Cardiac muscle cell (in vitro differentiated cells and primary cell): ENCODE measurements around the gene ABL2. TPM values are rescaled to one million over a fixed set of nuclear protein-coding genes. Genes with fewer than 3 reads are reported as not detected.

Experiments used
- DNase-seq, 2 donors: peaks; one replicate each; pipeline versions ENCODE4 v3.0.0 to v3.0.0-alpha.2; 2010 to 2017; ENCODE audit warnings: low read depth in 1 of 2, low spot score in 1 of 2
- H3K27ac ChIP-seq: fragments of 200-600 bp; sonication (generic); 2 replicates; pipeline ENCODE4 v1.5.1; 2016
- H3K27me3 ChIP-seq: fragments of 200-600 bp; sonication (generic); 2 replicates; pipeline ENCODE4 v1.6.0; 2016; ENCODE audit warnings: control low read depth
- H3K36me3 ChIP-seq: fragments of 200-600 bp; sonication (generic); 2 replicates; pipeline ENCODE4 v1.5.1; 2016; ENCODE audit warnings: control low read depth
- H3K4me1 ChIP-seq: fragments of 200-600 bp; sonication (generic); 2 replicates; pipeline ENCODE4 v1.8.1; 2017; ENCODE audit warnings: low read depth, mild to moderate bottlenecking, mixed run types
- H3K4me3 ChIP-seq: fragments of 200-600 bp; sonication (generic); 2 replicates; pipeline ENCODE4 v1.5.1; 2016; ENCODE audit warnings: mild to moderate bottlenecking
- H3K9me3 ChIP-seq: fragments of 200-600 bp; sonication (generic); 2 replicates; pipeline ENCODE4 v1.5.1; 2017; ENCODE audit warnings: low read depth, mild to moderate bottlenecking, control low read depth
- CTCF ChIP-seq: IDR thresholded peaks from 2 replicates; pipeline ENCODE4 v1.5.1; 2012; ENCODE audit warnings: low read depth, mild to moderate bottlenecking, low read length
- polyA plus RNA-seq: library from polyadenylated mRNA; unstranded; fragments of >200 nt; fragmentation: Nextera tagmentation; extraction: Ambion mirVana; gene quantifications from 2 replicates; pipeline ENCODE4 v1.2.1, GENCODE V29; 2016
- total RNA-seq: library from RNA; depleted of rRNA; stranded (reverse); fragments of >200 nt; gene quantifications from 2 replicates; pipeline ENCODE4 v1.2.3, GENCODE V29; 2016

Gene ABL2
- total and polyA plus RNA-seq, 2 experiments from 2014 or later: 6.9 to 13.5 TPM

GRCh38 chr1:179066471-179066870 lies 163.0 kb downstream of the ABL2 start:
- no peaks in the 10 kb centered on the region for H3K4me1 ChIP-seq
- H3K9me3 ChIP-seq: no peaks in the 10 kb centered on the region
- no peak for DNase-seq

GRCh38 chr1:179061360-179062282 lies 167.9 kb downstream of the ABL2 start:
- Histone ChIP-seq H3K27ac (no peak overlapping the region), H3K27me3 (no peaks in the 10 kb centered on the region), H3K9me3 (no peaks in the 10 kb centered on the region), H3K4me1 (peaks cover 8% of the 10 kb centered on the region), H3K36me3 (peaks cover 9% of the 10 kb centered on the region), H3K4me3 (no peak overlapping the region)
- no peak for TF ChIP-seq CTCF
- DNase-seq: no peak

More at GRCh38 chr1:179066471-179066870, 163.0 kb downstream of the ABL2 start:
- no peak overlapping the region for H3K27ac ChIP-seq
- no peak overlapping the region for H3K4me3 ChIP-seq
- peaks cover 14% of the 10 kb centered on the region for H3K36me3 ChIP-seq
- H3K27me3 ChIP-seq: no peaks in the 10 kb centered on the region
- no peak for TF ChIP-seq CTCF

- H3K4me3 ChIP-seq: no peak overlapping the region
- H3K27ac ChIP-seq: no peak overlapping the region
- H3K36me3 ChIP-seq: no peaks in the 10 kb centered on the region
- no peaks in the 10 kb centered on the region for H3K9me3 ChIP-seq
- peaks cover 8% of the 10 kb centered on the region for H3K4me1 ChIP-seq
- no peaks in the 10 kb centered on the region for H3K27me3 ChIP-seq
- no peak for TF ChIP-seq CTCF
- peak in 1 of 2 donors; percentile 56 for DNase-seq
These were observed 170.7 kb downstream of the ABL2 start for GRCh38 chr1:179058487-179059483.

- Histone ChIP-seq H3K27me3 (no peaks in the 10 kb centered on the region), H3K9me3 (no peaks in the 10 kb centered on the region), H3K4me3 (no peak overlapping the region), H3K4me1 (peaks cover 8% of the 10 kb centered on the region), H3K27ac (no peak overlapping the region), H3K36me3 (no peaks in the 10 kb centered on the region)
- TF ChIP-seq CTCF: no peak
- no peak for DNase-seq
These were observed 173.5 kb downstream of the ABL2 start for GRCh38 chr1:179055937-179056336.

GRCh38 chr1:179053486-179053885 lies 176.0 kb downstream of the ABL2 start:
- no peak for TF ChIP-seq CTCF

More at GRCh38 chr1:179053486-179053885, 176.0 kb downstream of the ABL2 start:
- DNase-seq: no peak
- Histone ChIP-seq H3K27ac (no peak overlapping the region), H3K36me3 (no peaks in the 10 kb centered on the region), H3K9me3 (no peaks in the 10 kb centered on the region), H3K4me3 (no peak overlapping the region), H3K27me3 (no peaks in the 10 kb centered on the region), H3K4me1 (peaks cover 13% of the 10 kb centered on the region)
